ENCODE measurements around the gene ADCY9. TPM values are rescaled to one million over a fixed set of nuclear protein-coding genes. Genes with fewer than 3 reads are reported as not detected.

ADCY9 gene
- total and polyA plus RNA-seq, 7 donors = 1.8 to 28.0 (median 12.5) TPM

DNA sequence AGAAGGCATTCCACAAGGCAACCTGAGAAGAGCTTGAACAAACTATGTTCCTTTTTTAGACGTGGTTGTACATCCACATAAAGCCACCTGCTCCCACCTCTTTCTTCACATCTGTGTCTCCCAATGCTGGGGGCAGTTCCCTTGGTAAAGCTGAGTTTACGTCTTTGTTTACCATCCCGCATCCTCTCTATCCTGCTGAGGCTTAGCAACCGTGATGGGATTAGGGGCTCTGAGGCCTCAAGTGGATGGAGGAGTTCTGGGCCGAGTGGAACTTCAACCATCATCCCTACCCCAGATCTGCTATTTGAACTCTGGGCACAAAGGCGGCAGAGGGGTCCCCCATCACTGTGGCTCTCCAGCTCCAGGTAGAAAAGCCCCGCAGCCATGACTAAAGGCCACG, 141.5 kb downstream of the ADCY9 start:
- TF ChIP-seq POLR2AphosphoS5 (IDR thresholded peaks at IDR 0.05) = no peak
- H3K27ac ChIP-seq = no peak overlapping the region
- 90 to 93% methylated on average over 8 of the region's 8 CpGs for WGBS, 2 donors
- peaks cover 0 to 2% (median under 1%) of the 10 kb centered on the region in 4 donors for H3K4me1 ChIP-seq
- DNase-seq = no peak
- H3K36me3 ChIP-seq = peaks cover 0 to 46% (median 17%) of the 10 kb centered on the region in 4 donors
- H3K27me3 ChIP-seq = no peaks in the 10 kb centered on the region
- intact Hi-C loops (cut with DNase I) = no loop called here
- no peaks in the 10 kb centered on the region for H3K9me3 ChIP-seq
- no peak overlapping the region for H3K4me3 ChIP-seq

DNA sequence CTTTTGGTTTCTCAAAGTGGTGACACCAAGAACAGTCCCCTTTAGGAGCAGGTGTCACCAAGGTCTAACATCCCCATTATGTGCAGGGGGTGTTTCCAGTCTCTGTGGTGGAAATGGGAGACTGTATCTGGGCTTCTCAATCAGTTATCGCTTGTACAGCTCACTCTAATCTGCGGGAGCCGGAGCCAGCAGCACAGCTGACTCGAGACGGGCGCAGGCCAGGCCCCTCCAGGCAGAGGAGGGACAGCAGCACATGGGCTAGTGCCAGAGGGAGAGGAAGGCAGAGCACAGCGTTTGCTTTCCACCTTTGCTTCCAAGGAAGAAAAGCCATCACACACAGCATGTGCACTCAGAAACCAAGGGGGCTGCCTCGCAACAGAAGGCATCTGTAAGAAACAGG, 144.5 kb downstream of the ADCY9 start:
- TF ChIP-seq POLR2A (IDR thresholded peaks at IDR 0.05) = no peak
- TF ChIP-seq POLR2AphosphoS5 (IDR thresholded peaks at IDR 0.05) = no peak
- TF ChIP-seq EP300 (IDR thresholded peaks at IDR 0.05) = no peak
- TF ChIP-seq, protein P1, sequence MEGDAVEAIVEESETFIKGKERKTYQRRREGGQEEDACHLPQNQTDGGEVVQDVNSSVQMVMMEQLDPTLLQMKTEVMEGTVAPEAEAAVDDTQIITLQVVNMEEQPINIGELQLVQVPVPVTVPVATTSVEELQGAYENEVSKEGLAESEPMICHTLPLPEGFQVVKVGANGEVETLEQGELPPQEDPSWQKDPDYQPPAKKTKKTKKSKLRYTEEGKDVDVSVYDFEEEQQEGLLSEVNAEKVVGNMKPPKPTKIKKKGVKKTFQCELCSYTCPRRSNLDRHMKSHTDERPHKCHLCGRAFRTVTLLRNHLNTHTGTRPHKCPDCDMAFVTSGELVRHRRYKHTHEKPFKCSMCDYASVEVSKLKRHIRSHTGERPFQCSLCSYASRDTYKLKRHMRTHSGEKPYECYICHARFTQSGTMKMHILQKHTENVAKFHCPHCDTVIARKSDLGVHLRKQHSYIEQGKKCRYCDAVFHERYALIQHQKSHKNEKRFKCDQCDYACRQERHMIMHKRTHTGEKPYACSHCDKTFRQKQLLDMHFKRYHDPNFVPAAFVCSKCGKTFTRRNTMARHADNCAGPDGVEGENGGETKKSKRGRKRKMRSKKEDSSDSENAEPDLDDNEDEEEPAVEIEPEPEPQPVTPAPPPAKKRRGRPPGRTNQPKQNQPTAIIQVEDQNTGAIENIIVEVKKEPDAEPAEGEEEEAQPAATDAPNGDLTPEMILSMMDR (IDR thresholded peaks at IDR 0.05) = no peak
- 93% methylated on average over 8 of the region's 8 CpGs for WGBS, 2 donors
- Histone ChIP-seq H3K27me3 (no peaks in the 10 kb centered on the region), H3K4me3 (no peak overlapping the region), H3K36me3 (peaks cover 0 to 32% (median 1%) of the 10 kb centered on the region in 4 donors), H3K4me1 (no peaks in the 10 kb centered on the region), H3K27ac (no peak overlapping the region), H3K9me3 (no peaks in the 10 kb centered on the region)
- intact Hi-C loops (cut with DNase I) = no loop called here
- no peak for DNase-seq

DNA sequence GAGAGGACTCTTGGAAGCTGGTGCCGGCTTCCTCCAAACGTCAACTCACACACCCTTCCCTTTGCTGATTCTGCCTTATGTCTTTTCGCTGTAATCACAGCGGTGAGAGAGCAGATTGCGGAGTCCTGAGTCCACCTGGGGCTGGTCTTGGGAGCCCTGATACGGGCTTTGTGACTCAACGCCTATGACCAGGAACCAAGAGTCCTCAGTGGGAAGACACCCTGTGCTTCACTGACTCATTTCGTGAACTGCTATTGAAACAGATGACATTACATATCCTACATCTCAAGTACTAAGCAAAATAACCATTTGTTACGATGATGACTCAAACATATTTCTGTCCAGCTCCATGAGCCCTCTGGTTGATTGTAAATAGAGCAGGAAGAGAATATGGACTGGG, 145.0 kb downstream of the ADCY9 start:
- intact Hi-C loops (cut with DNase I) = no loop called here
- no peak for TF ChIP-seq POLR2AphosphoS5 (IDR thresholded peaks at IDR 0.05)
- TF ChIP-seq EP300 (IDR thresholded peaks at IDR 0.05) = no peak
- TF ChIP-seq POLR2A (IDR thresholded peaks at IDR 0.05) = no peak
- TF ChIP-seq, protein P1 (IDR thresholded peaks at IDR 0.05) = no peak
- peaks cover 0 to 32% (median 2%) of the 10 kb centered on the region in 4 donors for H3K36me3 ChIP-seq
- no peak overlapping the region for H3K4me3 ChIP-seq
- DNase-seq = no peak
- no peaks in the 10 kb centered on the region for H3K4me1 ChIP-seq
- WGBS, 2 donors = 90 to 94% methylated on average over 9 of the region's 9 CpGs
- no peaks in the 10 kb centered on the region for H3K9me3 ChIP-seq
- H3K27ac ChIP-seq = no peak overlapping the region
- H3K27me3 ChIP-seq = no peaks in the 10 kb centered on the region

DNA sequence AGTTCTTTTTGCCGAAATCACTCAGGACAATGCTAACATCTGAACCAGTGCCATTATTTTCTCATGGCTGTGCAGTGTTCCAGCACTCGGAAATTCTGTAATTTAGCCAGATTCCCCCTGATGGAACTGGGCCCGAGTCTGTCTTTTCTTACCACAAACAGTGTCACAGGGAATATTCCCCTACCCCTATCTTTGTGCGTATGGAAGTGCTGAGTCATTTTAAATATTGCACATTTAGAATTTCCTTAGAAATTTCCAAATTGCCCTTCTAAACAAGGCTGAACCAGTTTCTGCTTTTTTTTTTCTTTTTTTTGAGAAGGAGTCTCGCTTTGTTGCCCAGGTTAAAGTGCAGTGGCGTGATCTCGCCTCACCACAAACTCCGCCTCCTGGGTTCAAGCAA, 147.7 kb downstream of the ADCY9 start:
- no peaks in the 10 kb centered on the region for H3K4me1 ChIP-seq
- peaks cover 0 to 25% (median 9%) of the 10 kb centered on the region in 4 donors for H3K36me3 ChIP-seq
- intact Hi-C loops (cut with DNase I) = no loop called here
- no peaks in the 10 kb centered on the region for H3K9me3 ChIP-seq
- no peak for DNase-seq
- TF ChIP-seq EP300 (IDR thresholded peaks at IDR 0.05) (no peak), POLR2AphosphoS5 (IDR thresholded peaks at IDR 0.05) (no peak), POLR2A (IDR thresholded peaks at IDR 0.05) (no peak)
- TF ChIP-seq, protein P1 (IDR thresholded peaks at IDR 0.05) = no peak
- H3K27ac ChIP-seq = no peak overlapping the region
- WGBS, 2 donors = 87 to 93% methylated on average over 8 of the region's 8 CpGs
- H3K4me3 ChIP-seq = no peak overlapping the region
- H3K27me3 ChIP-seq = no peaks in the 10 kb centered on the region

DNA sequence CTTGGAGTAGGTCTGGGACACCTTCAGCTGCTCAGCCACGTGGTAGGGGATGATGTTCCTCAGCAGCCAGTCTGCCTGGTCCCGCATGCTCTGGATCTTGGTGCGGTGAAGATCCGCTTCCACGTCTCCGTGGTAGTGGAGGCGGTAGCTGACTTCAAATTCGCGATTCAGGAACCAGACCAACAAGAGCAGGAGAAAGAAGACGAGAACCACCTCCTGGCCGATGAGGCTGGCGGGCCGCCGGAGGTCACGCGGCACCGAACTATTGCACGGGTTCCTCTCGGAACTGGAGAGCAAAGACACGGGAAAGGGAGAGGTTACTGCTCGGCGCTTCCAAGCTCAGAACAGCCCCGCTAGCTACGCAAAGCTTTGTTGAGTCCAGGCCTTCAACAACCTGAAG, 149.6 kb downstream of the ADCY9 start:
- H3K4me1 ChIP-seq = no peaks in the 10 kb centered on the region
- no peaks in the 10 kb centered on the region for H3K9me3 ChIP-seq
- H3K4me3 ChIP-seq = no peak overlapping the region
- WGBS, 2 donors = 97% methylated on average over 24 of the region's 24 CpGs
- H3K27ac ChIP-seq = no peak overlapping the region
- no peaks in the 10 kb centered on the region for H3K27me3 ChIP-seq
- intact Hi-C loops (cut with DNase I) = no loop called here
- TF ChIP-seq, protein P1 (IDR thresholded peaks at IDR 0.05) = no peak
- TF ChIP-seq POLR2A (IDR thresholded peaks at IDR 0.05) = no peak
- TF ChIP-seq EP300 (IDR thresholded peaks at IDR 0.05) = no peak
- TF ChIP-seq POLR2AphosphoS5 (IDR thresholded peaks at IDR 0.05) = no peak
- peaks cover 0 to 25% (median 9%) of the 10 kb centered on the region in 4 donors for H3K36me3 ChIP-seq
- DNase-seq = no peak
